Measurements from ENCODE around the gene APOA1. TPM values are rescaled to one million over a fixed set of nuclear protein-coding genes. Genes with fewer than 3 reads are reported as not detected.
"Not testable (repeated sequence)": the region's sequence is repeated elsewhere in the genome, so short reads cannot be mapped to it uniquely, and the experiment has no call there.

The APOA1 gene
- total RNA-seq, 2 donors from 2014 or later: 0.79 TPM; not detected in 1

DNA sequence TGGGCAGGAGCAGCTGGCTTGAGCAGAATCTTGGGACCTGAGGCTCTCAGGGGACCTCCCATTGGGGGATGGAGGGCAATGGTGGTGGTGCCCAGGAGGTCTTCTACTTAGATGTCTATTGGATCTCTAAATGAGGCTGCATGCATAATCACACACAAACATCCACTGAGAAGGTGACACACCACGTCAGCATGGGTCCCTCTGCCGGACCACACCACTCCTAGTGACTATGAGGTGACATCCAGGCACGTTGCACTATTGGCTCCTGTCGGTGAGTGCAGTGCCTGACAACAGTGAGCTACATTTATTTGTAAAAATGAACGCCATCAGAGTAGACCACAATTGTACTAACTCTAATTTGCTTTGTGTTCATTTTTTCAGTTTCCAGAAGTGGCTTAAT, 12.0 kb downstream of the APOA1 start:
- no peak for DNase-seq (ENCODE audit: low spot score)

DNA sequence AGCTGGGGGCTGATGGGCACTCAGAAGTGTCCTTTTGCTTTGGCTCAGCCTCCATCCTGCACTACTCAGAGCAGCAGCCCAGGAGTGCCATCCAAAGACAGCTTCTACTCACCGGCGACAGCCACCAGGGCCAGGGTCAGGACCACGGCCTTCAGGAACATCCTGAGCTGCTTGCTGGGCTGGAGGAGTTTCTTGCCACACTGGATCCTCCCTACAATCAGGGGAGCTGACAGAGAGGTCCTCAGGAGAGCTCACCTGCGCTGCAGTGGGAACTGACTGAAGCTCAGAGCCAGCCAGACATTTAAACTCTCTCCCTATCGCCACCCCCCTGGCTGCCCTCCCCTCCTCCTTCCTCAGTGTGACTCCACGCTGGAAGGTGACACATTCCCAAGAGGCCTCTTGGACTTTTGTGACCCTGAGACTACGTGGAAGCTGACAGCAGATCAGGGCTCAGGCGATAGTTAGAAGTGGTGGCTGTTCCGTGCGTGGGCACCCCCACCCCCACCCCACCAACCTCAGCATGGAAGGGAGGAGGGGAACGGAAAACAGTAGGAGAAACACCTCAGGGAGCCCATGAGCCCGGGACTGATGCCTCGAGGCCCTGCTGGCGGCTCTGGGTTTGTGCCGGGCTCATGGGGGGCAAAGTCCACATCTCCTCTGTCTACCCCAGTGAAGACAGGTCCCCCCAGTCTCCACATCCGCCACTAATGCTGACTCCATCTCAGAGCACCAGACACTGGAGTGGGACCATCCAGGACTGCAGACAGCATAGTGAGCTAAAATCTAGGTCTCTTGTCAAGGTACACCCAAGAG, 14.2 kb downstream of the APOA1 start, which contains the start of gene APOA4:
TSS of gene APOA4 (minus strand) at position 274 of the 813 bp plus-strand sequence. CDS start at position 161, 113 bp downstream.
- DNase-seq (ENCODE audit: low spot score): no peak
- intact Hi-C loops (cut with DNase I): no loop called here

More for the DNA sequence above, 12.0 kb downstream of the APOA1 start:
- intact Hi-C loops (cut with DNase I): no loop called here

DNA sequence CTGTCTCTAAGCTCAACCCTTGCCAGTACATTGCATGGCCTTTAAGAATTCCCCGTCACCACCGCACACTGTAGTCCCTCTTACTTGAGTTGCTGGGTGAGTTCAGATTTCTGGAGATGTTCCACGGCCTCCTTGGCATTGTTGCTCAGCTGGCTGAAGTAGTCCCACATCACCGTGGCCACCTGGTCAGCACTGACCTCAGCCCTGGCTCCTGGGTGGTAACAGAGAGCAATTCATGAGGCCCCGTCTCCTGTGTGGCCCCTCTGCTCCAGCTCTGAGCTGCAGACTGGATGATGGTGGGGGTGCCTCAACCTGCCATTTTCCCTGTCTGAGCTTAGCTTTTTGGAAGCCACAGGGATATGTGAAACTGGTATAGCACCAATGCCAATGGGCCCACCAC, 14.8 kb downstream of the APOA1 start:
- intact Hi-C loops (cut with DNase I): no loop called here
- no peak for DNase-seq (ENCODE audit: low spot score)

DNA sequence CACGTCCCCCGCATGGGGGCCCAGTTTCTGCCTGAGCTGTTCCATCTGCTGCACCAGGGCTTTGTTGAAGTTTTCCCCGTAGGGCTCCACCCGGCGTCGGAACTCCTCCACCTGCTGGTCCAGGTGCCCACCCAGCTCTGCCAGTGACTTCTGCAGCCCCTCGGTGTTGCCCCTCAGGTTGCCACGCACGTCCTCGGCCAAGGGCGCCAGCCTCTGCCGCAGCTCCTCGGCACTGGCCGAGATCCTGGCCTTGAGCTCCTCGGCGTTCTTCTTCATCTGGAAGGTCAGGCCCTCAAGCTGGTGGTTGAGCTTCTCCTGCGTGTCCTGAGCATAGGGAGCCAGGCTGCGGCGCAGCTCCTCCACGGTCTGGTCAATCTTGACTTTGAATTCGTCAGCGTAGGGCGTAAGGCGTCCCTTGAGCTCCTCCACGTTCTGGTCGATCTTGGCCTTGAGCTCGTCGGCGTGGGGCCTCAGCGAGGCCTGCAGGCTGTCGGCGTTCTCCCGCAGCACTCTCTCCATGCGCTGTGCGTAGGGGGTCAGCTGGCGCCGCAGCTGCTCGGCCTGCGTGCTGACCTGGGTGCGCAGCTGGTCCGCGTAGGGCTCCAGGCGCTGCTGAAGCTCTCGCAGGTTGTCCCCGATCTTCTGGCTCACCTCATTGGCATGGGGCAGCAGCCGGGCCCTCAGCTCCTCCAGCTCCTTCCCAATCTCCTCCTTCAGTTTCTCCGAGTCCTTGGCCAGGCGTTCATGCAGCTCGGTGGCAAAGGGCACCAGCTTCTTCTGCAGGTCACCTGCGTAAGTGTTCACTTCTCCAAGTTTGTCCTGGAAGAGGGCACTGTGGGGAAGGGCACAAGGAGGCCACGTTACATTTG, 16.1 kb downstream of the APOA1 start:
- DNase-seq (ENCODE audit: low spot score): peak; percentile 75
- intact Hi-C loops (cut with DNase I): no loop called here

DNA sequence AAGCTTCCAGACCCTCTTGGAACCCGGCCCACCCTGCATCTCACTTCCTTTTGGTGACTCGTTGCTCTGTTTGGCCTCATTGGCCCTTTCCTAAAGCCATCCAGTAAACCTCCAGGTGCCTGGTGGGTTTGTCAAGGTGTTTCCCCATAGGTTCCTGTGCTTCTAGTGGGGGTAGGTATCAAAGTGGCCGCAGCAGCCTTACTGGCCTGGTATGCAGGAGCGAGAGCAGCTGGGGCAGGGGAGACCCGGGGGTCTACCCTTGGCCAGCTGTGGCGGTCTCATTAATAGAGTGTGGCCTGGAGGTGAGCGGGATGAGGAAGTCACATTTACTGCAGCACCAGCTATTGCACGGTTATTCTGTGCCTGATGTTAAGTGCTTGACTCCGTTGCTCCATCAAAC, 18.4 kb downstream of the APOA1 start:
- intact Hi-C loops (cut with DNase I): no loop called here

DNA sequence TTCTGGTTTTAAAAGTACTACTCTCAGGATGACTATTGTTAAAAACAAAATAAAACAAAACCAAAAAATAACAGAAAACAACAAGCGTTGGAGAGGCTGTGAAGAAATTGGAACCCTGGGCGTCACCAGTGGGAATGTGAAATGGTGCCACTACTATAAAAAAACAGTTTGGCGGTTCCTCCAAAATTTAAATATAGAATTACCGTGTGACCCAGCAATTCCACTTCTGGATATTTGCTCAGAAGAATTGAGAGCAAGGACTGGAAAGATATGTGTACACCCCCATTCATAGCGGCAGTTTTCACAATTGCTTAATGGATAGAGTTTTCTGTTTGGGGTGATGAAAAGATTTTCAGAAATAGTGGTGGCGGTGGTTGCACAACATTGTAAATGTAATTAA, 22.9 kb downstream of the APOA1 start:
- no peak for DNase-seq (ENCODE audit: low spot score)
- intact Hi-C loops (cut with DNase I): no loop called here

More for the DNA sequence above, 18.4 kb downstream of the APOA1 start:
- DNase-seq (ENCODE audit: low spot score): no peak

DNA sequence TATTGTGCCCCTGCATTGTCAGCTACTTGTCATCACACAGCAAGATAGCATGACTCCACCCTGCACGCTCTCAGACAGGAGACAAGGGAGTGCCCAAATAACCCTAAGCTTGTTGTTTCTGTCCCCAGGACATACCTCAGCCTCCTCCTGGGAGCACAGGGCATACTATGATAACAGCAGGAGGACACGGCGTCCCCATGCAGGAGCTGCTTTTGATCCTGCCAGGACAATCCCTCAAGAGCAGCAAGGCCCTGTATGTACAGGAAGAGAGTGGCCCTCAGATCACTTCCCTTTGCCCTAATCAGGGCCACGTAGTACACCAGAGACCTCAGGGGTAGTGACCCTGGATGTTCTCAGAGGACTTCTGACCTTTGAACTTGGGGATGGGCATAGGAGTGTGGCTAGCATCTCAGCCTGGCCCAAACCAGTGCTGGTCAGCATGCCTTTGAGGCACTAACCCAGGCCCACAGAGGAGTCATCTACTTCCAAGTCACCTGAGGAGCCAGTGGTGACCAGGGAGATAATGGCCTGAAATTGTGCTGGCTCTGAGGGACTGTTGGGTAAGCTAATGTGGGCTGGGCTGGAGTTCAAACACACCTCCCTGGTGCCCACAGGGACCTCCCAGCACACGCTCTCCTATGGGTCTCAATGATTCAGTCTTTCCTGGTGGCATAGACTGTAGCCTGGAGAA, 23.5 kb downstream of the APOA1 start:
- DNase-seq (ENCODE audit: low spot score): no peak
- intact Hi-C loops (cut with DNase I): no loop called here

DNA sequence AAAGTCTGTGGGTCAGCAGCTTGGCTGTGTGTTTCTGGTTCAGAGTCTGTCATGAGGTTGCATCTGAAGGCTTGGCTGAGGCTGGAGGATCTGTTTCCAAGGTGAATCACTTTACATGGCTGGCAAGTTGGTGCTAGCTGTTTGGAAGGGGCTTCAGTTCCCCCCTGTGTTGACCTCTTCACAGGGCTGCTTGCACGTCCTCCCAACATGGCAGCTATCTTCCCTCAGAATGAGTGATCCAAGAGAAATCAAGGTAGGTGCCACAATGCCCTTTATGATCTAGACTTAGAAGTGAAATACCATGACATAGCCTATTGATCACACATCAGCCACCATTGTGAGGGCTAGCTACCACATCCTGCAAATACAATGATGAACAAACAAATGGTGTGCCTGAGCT, 24.3 kb downstream of the APOA1 start:
- intact Hi-C loops (cut with DNase I): no loop called here
- no peak for DNase-seq (ENCODE audit: low spot score)

DNA sequence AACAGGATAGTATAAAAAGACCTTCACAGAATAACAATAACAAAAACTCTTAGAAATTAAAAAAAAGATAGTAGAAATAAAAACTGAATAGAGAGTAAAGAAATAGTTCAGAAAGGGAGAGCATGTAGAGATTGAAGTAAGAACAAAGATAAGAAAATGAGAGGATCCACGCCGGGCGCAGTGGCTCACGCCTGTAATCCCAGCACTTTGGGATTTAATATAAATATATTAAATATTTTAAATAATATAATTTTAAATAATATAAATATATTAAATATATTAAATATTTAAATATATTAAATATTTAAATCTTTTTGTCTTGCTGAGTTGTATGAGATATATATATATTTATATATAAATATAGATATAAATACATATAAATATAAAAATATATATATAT, 25.3 kb downstream of the APOA1 start:
- intact Hi-C loops (cut with DNase I): no loop called here
- no peak for DNase-seq (ENCODE audit: low spot score)

DNA sequence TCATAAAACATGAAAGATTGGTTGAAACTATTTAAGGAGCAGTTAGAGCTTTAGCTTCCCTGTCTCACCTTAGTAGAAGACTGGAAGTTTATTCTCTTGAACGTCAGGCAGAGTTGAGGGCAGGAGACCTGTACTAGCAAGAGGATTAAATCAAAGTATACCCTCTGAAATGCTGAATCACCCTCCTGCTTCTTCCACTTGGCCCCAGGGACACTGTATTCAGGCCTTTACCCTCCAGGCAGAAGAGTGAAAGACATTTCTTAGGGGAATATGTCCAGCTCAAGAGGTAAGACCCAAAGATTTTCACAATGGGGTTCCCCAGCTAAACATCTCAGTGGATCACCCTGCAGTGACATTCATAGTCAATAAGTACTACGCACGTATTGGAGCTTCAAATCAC, 26.2 kb downstream of the APOA1 start:
- DNase-seq (ENCODE audit: low spot score): no peak
- intact Hi-C loops (cut with DNase I): no loop called here

DNA sequence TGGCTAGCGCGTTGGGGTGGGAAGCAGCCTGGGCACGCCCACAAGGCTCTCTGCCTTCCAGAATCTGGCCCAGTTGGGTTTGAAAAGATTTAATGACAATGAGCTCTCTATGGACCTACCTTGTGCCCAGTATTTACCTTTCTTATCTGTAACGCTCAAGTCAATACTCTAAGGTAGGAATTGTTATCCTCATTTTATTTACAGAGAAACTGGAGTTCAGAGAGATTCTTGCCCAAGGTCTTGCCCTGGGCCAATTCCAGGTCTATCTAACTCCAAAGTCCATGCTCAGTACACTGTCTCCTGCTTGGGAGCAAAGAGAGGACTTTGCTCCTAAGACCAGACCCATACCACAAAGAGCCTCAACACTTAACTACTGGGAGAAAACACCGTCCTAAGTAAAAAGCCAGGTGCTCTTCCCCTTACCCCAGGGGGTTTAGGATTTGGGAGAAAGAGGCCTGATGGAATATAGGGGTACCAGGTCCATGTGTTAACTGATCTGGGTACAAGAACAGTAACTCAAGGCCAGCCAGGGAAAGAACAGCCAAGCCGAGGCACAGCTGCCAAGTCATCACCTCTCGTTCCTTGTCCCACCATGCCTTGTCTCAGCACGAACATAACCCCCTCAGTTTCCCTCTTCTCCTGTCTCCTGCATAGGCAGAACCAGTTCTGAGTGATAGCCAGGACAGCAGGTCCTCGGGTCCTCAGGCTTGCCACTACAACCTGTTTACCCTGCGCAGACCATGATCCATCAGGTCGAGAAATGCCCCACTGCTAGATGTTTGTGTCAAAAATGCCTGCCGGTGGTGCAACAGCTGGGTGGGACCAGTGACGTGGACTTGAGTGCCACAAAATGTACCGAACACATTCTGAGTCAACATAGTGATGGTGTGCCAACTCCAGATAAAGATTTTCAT, 28.9 kb downstream of the APOA1 start:
- no peak for DNase-seq (ENCODE audit: low spot score)
- intact Hi-C loops (cut with DNase I): no loop called here

DNA sequence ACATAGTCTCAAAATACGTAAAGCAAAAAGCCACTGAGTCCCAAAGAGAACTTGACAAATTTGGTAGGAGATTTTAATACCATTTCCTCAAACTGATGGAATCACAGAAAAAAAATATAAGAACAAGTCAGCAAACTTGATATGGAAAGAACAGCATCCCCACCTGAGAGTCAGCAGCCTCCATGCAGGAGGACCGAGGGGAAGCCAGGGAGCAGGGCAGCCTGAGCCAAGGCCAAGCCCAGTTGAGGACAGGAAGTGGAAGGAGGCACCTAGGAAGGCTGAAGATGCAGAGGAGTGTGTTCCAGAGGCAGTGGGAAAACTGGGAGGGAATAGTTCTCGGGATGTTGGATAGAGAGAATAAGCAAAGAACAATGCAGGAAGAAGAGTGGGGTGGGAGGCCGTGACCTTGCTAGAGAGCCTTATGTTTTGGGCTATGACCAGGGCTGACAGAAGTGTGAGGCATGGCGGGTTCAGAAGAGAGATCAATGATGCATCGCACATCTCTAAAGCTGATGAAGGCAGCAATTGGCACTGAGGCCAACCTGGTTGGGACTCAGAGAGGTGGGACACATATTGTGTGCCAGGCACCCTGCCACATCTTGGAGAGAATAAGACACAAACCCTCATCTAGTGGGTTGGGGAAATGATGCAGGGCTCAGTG, 29.7 kb downstream of the APOA1 start:
- DNase-seq (ENCODE audit: low spot score): no peak
- intact Hi-C loops (cut with DNase I): no loop called here

DNA sequence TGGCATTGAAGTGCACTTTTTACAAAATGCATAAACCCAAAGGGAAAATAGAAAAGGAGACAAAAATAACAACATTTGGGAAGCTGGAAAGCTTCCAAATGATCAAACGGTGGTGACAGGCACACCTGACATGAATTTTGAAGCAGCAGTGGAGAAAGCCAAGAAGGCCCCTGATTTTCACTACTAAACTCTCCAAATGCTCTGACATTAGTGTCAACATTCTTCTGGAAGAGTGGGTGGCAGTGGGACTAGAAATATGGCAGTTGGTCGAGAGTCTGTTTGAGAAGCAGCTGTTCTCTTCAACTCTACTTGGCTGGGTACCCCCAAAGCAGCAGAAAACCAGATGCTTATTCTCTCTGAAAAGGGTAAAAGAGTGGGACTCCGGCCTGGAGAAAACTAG, 33.4 kb downstream of the APOA1 start:
- DNase-seq (ENCODE audit: low spot score): no peak
- intact Hi-C loops (cut with DNase I): no loop called here

DNA sequence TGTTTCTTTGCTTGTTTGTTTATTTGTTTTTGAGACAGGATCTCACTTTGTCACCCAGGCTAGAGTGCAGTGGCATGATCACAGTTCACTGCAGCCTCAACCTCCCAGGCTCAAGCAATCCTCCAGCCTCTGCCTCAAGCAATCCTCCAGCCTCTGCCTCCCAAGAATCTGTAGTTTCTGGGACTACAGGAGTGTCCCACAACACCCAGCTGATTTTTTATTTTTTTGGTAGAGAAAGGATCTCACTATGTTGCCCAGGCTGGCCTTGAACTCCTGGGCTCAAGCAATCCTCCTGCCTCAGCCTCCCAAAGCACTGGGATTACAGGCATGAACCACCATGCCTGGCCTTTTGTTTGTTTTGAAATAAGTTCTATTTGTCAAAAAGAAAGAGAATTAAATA, 35.8 kb downstream of the APOA1 start:
- intact Hi-C loops (cut with DNase I); DNase-seq (ENCODE audit: low spot score): not testable (repeated sequence)

DNA sequence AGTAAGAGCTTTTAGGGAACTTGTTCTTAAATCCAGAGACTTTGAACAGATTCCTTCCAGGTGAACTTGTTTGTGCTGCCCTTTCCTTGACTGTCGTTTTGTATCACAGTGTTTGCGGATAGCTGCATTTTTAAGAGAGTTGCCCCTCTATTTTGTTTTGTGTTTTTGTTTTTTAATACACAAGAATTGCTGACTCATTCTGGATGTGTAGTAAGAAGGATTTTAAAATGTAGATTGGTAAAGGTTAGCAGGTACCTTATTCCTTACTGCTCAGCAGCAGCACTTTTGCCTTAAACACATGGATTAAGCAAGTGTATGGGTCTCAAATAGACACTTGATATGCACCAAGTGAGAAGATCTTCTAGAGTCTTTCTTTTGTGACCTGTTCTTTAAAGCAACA, 36.8 kb downstream of the APOA1 start:
- intact Hi-C loops (cut with DNase I): no loop called here
- DNase-seq (ENCODE audit: low spot score): no peak

DNA sequence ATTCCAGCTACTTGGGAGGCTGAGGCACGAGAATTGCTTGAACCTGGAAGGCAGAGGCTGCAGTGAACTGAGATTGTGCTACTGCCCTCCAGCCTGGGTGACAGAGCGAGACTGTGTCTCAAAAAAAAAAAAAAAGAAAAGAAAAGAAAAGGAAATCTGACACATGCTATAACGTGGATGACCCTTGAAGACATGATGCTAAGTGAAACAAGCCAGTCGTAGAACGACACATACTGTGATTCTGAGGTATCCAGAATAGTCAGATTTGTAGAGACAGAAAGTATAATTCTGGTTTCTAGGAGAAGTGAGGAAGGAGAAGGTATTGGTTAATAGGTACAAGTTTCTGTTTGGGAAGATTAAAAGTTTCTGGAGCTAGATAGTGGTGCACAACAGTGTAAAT, 39.1 kb downstream of the APOA1 start:
- no peak for DNase-seq (ENCODE audit: low spot score)
- intact Hi-C loops (cut with DNase I): loop anchor here (10.0 kb wide), 3 partner anchors 306 to 426 kb away; no protein-coding TSS in a partner anchor

DNA sequence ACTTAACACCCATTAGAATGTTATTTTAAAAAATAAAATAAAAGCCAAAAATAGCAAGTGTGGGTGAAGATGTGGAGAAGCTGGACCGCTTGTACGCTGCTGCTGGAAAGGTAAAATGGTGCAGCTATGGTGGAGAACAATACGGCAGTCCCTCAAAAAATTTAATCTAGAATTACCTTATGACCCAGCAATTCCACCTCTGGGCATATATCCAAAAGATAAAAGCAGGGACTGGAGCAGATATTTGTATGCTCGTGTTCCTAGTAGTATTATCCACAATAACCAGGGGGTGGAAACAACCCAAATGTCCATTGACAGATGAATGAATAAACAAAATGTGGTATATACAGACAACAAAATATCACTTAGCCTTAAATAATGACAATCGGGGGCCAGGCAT, 39.6 kb downstream of the APOA1 start:
- intact Hi-C loops (cut with DNase I): loop anchor here (10.0 kb wide), 3 partner anchors 307 to 427 kb away; no protein-coding TSS in a partner anchor

DNA sequence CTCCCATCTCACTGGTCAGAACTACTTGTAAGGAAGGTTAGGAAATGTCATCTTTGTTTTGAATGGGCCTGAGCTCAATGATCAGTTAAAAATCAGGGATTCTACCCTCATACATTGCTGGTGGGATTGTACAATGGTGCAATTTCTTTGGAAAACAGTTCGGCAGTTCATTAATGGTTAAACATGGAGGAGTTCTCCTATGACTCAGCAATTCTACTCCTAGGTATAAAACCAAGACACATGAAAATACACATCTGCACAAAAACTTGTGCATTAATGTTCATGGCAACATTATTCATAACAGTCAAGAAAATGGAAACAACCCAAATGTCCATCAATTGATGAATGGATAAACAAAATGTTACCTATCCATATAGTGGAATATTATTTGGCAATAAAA, 40.9 kb downstream of the APOA1 start:
- no peak for DNase-seq (ENCODE audit: low spot score)
- intact Hi-C loops (cut with DNase I): loop anchor here (10.0 kb wide), 3 partner anchors 308 to 428 kb away; no protein-coding TSS in a partner anchor

More for the DNA sequence above, 39.6 kb downstream of the APOA1 start:
- DNase-seq (ENCODE audit: low spot score): no peak

All from posterior vena cava (tissue), 2 donors.